ENCODE measurements around the gene MIGA2.
A peak's percentile ranks its signal among the peaks of the same experiment; 100 is the strongest.
"Not testable (repeated sequence)": the region's sequence is repeated elsewhere in the genome, so short reads cannot be mapped to it uniquely, and the experiment has no call there.

The MIGA2 gene

DNA sequence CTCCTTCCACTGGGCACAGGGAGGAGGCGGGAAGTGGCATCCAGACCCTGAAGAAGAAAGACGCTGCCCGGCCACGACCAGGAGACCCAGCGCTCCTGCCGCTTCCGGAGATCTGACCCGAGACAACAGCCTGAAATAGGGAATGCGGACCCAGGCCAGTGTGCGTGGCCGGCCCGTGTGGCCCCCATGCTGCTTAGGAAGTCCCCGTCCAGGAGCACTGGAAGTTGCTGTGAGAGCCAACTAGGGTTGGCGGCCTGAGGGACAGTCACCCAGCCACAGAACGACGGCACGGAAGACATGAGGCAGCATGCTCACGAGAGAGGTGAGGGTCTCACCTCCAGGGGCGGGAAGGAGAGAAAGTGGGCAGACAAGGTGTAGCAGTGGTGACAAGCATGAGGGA, 25.3 kb upstream of the MIGA2 start:
- DNase-seq: no peak

DNA sequence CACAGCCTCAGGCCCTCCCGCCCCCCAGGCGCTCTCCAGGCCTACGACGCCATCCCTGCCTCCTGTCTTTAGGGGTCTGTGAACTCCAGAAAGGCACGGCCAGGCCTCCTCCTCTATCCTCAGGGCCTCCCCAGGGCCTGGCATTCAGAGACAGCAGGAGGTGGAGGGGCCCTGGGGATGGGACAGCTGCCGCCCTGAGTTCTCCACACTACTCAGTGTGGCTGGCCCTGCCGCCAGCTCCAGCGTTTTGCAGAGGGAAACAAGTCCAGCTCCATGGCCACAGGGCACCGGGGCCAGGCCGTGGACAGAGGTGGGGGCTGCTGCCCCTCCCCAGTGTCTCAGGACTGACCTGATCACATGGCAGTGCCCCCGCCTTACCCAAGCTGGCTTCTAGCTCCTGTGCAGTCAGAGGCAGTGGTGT, 24.7 kb upstream of the MIGA2 start:
- DNase-seq: no peak

DNA sequence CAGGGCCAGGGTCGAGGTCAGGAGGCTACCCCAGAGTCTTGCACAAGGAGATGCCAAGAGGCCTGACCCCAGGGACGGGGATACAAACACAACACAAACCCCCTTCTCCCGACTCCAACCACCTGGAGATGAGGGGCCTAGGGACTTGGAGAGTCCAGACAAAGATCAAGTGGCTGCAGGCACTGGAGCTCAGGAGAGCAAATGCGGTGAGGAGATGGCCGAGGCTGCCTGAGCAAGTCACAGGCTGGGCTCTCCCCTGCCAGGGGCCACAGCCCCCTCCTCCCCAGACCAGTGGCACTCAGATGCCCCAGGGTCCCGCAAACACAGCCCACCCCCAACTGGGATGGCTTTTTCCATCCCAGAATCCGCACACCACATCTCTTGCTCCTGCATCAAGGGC, 24.1 kb upstream of the MIGA2 start:
- no peak for DNase-seq

DNA sequence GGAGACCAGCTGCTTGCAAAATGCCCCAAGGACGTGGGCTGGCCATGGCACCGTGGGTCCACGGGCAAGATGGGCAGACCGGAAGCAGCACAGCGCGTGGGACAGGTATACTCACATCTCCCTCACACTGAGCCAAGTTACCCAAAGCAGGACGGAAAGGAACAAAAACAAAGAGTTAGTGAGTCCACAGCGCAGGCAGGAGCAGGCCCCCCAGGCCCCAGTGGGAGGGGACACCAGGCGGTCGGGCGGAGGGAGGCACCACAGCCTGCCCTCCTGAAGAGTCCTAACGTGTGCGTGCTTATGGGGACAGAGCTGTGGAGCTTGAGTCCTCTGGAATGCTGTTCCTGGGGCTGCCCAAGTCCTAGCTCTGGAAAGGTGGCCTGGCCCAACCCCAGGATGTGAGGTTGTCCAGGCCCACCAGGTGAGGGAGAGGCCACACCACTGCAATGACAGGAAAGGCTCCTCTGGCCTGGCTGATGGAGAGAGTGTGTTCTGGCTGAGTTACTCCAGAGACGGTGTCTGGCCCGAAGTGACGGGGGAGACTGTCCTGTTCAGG, 23.5 kb upstream of the MIGA2 start:
- no peak for DNase-seq

DNA sequence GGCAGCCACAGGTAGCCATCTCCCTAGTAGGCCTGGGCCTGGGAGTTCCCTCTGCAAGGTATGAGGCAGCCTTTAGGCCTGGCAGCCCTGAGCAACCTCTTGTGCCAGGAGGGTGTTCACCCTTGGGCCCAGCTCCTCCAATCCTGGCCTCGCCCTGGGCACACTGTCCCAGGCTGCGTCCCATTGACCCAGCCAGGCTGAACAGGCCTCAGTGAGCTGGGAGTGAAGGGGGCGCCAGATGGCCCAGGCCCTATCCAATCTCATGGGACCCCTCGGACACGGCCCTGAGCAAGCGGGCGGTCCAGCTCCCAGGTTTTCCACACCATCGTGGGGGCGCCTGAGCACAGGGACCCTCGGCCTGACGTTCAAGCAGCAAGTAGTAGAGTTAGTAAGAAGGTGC, 22.8 kb upstream of the MIGA2 start:
- no peak for DNase-seq

- no peak for DNase-seq
Observed at GRCh38 chr9:129014124-129014523, 22.3 kb upstream of the MIGA2 start.

DNA sequence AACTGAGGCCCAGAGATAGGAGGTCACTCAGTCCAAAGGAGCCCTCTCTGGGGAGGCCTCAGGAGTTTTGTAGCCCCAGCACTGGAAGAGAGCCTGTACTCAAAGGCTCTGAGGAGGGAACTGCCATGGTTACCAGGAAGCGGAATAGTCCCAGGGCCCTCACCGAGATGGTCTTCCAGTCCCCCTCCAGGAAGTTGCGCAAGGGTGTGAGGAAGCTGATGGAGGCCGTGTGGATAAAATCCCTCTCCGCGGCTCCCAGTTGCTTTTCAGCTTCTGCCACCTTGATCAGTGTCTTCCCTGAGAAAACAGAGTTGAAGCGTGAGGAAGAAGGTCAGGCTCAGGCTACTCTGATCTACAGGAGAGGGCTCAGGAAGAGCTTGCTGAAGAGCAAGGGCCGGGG, 21.8 kb upstream of the MIGA2 start:
- DNase-seq: no peak

- no peak for DNase-seq
Observed at GRCh38 chr9:129021091-129021490, 15.3 kb upstream of the MIGA2 start.

GRCh38 chr9:129022037-129022436, 14.4 kb upstream of the MIGA2 start:
- DNase-seq: no peak

DNA sequence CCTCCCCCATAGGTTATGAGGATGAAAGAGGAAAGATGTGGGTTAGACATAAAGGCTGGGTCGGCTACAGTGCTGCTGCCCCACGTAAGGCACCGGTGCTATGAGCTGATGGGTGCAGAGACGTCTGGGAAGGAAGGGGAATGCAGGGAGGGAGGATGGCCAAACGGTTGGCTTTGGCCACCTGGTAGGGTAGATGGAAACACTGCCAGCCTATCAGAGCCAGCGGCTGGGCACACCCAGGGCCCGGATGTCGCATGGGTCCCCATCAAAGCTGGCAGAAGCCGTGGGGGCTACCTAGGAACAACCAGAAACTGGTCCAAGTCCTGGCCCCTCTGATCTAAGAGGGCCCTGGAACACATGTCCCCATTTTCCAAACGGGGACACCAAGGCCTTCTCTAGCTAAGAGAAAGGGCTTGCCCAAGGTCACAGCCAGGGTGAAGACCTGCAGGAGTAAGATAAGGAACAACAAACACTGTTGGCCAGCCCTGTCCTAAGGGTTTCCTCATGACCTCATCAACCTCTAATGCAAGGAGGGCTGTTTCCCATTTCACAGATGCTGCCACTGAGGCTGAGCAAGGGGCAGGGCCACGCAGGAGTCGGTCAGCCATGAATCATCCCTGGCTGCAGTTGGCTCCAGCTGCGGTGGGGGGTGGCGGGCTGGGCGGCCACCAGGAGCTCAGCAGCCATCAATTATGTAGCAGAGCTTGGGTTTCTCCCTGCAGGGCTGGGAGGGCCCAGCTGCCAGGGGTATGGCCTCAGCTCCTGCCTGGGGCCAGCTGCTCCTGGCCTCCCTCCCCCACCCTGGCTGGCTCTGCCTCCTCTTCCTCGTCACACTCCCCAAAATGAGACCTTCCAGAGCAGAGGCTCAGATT, 13.2 kb upstream of the MIGA2 start:
- DNase-seq: no peak

DNA sequence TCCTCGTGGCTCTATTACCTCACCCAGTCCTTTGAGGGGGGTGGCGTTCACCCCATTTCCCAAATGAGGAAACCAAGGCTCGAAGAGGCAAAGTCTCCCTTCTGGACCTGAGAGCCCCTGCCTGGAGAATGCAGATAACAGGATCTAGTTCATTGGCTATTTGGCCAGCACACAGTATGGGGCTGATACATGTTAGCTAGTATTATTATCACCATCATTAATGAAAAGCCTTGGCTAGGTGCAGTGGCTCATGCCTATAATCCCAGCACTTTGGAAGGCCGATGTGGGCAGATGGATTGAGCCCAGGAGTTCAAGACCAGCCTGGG, 12.6 kb upstream of the MIGA2 start:
- DNase-seq: no peak

- no peak for DNase-seq
Observed at GRCh38 chr9:129026442-129027223, 9.8 kb upstream of the MIGA2 start.

DNA sequence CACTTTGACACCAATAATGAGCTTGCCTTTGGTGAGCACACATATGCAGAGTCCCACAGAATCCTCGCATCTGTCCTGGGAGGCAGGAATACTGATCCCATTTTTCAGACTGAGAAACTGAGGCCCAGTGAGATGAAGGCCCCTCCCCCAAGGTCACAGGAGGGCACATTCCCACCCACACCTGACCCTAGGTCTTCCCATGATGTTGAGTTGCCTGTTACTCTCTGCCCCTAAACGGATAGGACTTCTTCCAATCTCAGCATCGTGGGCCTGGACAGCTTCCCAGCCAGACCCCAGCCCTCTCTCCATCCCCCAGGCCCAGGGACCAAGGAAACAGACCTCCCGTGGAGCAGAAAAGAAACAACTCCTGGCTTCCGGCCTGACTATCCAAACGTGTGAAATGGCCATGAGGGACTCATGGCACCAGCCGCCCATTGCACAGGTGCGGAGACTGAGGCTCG, 9.2 kb upstream of the MIGA2 start:
- no peak for DNase-seq

- no peak for DNase-seq
Observed at GRCh38 chr9:129027685-129028191, 8.7 kb upstream of the MIGA2 start.

DNA sequence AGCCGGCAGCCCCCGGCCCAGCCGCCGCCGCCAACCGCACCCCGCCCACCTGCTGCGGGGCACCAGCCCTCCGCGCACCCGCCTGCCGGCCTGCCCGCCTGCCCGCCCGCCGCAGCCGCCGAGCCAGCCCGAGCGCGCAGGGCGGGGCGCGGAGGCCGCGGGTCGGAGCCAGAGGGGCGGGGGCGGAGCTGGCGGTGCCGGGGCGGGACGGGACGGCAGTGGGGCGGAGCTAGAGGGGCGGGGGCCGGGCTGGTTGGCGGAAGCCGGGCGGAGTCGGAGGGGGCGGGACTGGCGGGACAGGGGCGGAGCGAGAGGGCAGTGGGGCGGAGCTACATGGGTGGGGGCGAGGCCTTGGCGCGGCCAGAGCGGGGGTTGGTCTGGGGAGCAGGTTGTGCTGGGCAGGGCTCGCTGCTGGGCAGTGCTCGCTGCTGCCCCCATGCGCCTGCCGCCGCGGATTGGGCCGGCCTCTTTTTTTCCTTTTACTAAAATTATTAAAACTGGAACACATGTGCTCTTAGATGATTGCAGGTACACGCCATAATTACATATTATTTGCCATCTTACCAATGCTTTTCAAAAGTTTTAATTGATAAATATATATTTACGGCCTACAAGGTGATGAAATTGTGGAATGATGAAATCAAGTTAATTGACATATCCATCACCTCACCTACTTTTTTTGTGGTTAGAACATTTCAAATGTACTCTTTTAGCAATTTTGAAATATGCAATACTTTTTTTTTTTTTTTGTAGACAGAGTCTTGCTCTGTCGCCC, 8.0 kb upstream of the MIGA2 start, which contains the start of gene SH3GLB2:
TSS of gene SH3GLB2 (minus strand) at position 140 of the 775 bp plus-strand sequence. CDS start 177 bp downstream, outside the sequence.
- peak; percentile 95 for DNase-seq

GRCh38 chr9:129030191-129030590, 6.2 kb upstream of the MIGA2 start:
- no peak for DNase-seq

DNA sequence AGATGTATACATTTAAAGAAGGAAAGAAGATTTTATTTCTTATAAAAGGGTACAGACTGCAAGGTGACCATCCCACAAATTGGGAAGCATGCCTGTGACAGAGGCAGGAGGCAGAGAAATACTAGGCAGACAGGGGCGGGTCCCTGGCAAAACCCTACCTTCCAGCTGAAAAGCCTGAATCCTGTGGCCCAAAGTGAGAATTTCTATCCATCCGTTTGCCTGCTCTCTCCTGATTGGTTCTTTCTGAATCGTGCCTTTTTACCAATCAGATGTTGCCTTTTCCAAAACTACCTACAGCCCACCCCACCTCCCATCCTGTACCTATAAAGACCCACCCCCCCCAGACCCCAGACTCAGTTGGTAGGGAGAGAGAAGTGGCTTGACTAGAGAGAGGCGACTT, 4.9 kb upstream of the MIGA2 start:
- DNase-seq: no peak

DNA sequence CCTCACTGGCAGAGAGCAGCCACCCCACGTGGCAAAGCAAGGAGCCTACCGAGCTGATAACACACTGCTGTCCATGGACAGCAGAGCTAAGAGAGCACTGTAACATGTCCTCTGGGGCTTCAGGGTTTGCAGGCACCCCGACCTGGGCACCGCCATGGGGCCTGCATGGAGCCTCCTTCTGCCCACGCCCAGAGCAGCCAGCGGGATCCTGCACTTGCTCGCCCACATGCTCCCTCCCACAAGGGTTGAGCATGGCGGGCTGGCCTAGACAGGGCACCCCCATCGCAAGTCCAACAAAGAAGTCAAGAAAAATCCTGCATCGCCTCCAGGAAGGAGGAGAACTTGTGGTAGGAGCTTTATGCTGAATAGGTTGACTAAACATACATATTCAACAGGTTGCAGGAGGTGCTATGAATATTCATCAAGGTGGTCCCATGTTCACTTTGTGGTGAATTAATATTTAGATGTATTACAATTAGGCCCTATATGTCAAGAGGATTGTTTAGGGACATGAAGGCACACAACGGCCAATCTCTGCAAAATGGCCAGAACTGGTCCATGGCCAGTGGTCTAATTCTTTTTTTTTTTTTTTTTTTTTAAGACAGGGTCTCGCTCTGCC, 3.8 kb upstream of the MIGA2 start:
- DNase-seq: no peak

GRCh38 chr9:129033216-129033615, 3.2 kb upstream of the MIGA2 start:
- DNase-seq: no peak

DNA sequence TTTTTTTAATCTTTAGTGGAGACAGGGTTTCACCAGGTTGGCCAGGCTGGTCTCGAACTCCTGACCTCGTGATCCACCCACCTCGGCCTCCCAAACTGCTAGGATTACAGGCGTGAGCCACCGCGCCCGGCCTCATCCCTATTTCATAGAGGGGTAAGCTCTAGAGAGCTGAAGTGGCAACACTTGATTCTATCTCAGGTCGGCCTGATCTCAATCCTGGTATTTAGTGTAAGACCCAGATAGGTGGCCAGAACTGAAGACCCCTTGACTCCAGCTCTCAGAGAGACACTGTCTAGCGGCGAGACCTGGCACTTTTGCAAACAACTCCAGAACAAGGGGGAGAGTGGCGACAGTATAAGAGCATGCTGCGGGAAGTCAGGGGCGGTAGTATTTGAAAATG, 588 bp upstream of the MIGA2 start:
- DNase-seq: not testable (repeated sequence)

DNA sequence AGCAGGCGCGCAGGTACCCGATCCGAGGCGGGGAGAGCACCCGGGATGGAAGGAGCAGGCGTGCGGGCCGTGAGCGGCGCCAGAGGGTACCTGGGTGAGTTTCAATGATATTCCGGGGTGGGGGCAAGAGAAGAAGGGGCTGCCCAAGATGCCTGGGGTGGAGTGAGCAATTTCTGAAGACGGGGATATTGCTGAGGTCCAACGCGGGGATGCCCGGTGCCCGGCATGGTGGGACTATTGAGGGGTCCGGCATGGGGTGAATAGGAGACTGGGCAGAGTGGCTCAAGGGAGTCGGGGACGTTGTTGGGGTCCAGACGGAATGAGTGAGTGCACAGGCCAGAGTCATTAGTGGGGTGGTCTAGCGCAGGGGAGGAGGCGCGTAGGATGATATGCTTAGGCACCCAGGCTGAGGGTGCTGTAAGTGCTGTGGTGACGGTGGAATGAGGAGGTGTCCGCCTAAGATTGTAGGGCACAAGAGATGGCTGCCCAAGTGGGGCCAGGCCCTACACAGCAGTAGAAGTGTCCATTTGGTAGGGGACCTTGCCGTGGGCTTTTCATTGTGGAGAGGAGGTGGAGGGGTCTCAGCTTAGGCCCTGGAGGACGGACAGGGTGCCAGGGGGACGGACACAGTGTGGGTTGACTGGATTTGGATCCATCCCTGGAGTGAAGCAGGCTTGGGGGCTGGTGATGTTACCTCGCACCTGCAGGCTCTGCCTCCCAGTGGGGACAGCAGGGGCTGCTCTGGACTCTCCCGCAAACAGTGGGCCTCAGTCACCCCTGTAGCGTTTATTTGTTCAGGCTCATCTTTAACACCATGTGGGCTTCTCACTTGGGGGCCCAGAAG, 719 bp downstream of the MIGA2 start:
- no peak for DNase-seq

GRCh38 chr9:129037767-129038098, 1.3 kb downstream of the MIGA2 start:
- no peak for DNase-seq

Data from stimulated activated CD4-positive, alpha-beta T cell treated with anti-CD3 and anti-CD28 coated beads, Interleukin-4, amount 100 ng/mL, for 1 hour (primary cell).